Stimulated activated CD4-positive, alpha-beta T cell treated with anti-CD3 and anti-CD28 coated beads, Interleukin-15, amount 100 ng/mL, for 1 hour (primary cell): Measurements from ENCODE around the gene BLTP2.
A peak's percentile ranks its signal among the peaks of the same experiment; 100 is the strongest.
"Not testable (repeated sequence)": the region's sequence is repeated elsewhere in the genome, so short reads cannot be mapped to it uniquely, and the experiment has no call there.

Source experiments
- DNase-seq, 2 donors: peaks; one replicate each; pipeline ENCODE4 v3.0.0-alpha.2; 2020; ENCODE audit warnings: low read depth in 1 of 2, low spot score in 1 of 2

Gene BLTP2

DNA sequence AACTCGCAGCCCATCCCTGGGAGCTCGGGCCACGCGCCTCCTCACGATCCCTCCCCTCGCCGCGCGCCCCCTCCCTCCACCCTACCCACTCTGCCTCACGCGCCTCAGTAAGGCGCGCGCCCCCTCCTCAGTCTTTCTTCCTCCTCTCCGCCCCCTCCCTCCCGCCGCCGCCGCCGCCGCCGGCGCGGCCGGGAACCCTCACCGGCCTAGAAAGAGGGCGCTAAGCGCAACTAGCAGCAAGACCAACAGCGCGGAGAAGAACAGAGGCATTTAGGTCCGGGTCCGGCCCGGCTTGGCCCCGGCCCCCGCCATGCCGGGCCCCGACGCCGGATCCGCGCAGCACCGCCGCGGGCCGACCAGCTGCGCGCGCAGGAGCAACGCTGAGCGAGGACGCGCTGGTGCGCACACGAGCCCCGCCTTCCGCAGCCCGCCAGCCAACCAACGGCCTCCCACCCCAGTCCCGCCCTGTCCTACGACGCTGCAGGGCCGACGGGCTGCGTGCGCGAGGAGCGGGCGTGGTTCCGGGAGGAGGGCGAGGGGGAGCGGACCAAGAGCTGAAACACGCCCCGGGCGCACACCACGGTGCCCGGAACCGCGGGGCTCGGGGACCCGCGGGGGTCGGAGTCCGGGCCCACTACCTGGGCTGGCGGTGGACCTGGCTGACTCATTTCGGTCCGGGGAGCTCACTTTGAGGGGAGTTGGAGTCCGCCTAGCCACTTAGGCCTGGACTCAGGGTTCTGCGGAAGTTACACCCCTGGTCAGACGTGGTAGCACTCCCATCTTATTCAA is at the start of gene BLTP2:
TSS of gene BLTP2 (minus strand) at position 372 of the 789 bp plus-strand sequence. CDS start at position 270, 102 bp downstream.
- DNase-seq: peak; percentile 90 to 91

GRCh38 chr17:28693869-28694268 is 48.9 kb upstream of the BLTP2 start:
- no peak for DNase-seq

- no peak for DNase-seq
Observed at GRCh38 chr17:28689011-28689410, 44.1 kb upstream of the BLTP2 start.

DNA sequence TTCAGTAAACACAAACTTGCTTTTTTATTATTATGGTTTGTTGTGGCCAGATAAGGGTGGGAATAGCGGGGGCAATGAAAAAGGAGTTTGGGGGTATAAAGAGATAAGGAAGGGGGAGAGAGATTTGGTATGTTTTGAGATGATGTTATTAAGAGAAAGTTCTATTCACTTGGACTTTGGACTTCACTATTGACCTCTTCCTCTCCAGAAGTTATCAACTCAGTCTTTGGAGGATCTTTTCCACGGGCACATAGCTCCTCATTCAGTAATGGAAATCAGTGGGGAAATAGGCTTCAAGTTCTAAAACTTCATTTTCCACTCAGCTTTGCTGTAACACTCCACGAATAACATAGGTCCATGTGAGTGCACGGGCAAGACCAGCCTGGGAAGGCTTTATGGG is 43.5 kb upstream of the BLTP2 start:
- no peak for DNase-seq

DNA sequence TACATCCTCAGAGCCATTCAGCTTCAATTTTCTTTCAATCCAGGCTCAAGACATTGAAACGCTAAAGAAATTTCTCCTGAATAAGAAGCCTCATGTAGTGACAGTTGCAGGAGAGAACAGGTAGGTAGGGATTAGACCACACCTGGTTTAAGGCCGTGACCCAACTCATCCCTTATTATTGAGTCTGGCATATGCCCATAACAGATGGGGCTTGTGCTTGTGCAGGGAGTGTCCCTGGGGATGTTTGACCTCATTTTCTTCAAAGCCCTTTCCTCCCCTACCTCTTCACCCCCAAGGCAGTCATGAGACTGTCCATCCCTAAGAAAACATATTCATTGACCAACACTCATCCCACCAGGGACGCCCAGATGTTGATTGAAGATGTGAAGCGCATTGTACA is 41.3 kb upstream of the BLTP2 start:
- DNase-seq: no peak

- DNase-seq: no peak
Observed at GRCh38 chr17:28685366-28685765, 40.4 kb upstream of the BLTP2 start.

DNA sequence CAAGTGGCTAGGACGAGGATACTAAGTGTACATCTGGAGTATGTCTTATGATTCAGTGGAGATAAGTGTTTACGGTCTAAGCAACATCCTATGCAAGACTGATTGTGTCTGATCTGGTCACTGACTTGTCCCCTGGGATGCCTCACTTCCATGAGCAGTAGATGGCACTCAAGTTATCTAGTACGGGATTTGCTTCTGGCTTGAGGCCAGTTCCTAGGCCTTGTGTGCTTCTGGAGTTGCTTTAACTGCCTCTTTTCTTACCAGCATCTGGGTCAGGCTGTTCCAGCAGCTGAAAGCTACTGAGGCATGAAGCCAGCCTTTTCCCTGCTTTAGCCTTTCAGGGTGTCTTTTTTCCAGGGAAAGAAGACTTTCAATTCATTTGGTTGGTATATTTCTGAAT is 40.0 kb upstream of the BLTP2 start:
- DNase-seq: no peak

DNA sequence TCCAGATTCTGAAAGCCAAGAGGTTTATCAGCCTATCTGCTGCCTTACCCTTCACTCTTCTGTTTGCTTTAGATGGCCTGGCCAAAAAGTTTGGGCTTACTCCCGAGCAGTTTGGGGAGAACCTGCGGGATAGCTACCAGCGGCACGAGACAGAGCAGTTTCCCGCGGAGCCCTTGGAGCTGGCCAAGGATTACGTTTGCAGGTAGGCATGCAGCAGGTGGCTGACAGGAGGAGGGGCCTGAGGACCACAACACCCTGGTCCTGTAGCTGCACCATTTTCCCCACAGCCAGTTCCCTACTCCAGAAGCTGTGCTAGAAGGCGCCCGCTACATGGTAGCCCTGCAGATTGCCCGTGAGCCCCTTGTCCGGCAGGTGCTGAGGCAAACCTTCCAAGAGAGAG is 37.7 kb upstream of the BLTP2 start:
- no peak for DNase-seq

- no peak for DNase-seq
Observed at GRCh38 chr17:28675980-28676379, 31.0 kb upstream of the BLTP2 start.

- no peak for DNase-seq
Observed at GRCh38 chr17:28675490-28675889, 30.5 kb upstream of the BLTP2 start.

GRCh38 chr17:28669918-28670317 is 25.0 kb upstream of the BLTP2 start:
- DNase-seq: no peak

DNA sequence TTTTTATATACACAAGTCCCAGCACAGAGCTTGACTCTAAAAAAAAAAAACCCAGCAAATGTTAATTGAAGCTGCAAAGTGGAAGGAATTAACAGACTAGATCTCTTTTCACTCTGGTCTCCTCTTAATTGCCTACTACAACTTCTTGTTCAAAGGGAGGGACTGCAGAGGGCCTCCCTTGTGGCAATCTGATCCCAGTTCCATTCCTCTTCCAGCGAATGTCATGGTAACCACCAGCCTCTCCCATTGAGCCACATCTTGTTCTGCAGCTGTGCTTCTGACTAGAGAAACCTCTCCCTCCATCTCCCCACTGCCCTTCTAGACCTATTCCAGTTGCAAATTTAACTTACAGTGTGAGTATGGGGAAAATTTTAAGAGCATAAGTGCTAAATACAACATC is 22.9 kb upstream of the BLTP2 start:
- no peak for DNase-seq

GRCh38 chr17:28665994-28666393 is 21.0 kb upstream of the BLTP2 start:
- no peak for DNase-seq

- no peak for DNase-seq
Observed at GRCh38 chr17:28663723-28664122, 18.8 kb upstream of the BLTP2 start.

DNA sequence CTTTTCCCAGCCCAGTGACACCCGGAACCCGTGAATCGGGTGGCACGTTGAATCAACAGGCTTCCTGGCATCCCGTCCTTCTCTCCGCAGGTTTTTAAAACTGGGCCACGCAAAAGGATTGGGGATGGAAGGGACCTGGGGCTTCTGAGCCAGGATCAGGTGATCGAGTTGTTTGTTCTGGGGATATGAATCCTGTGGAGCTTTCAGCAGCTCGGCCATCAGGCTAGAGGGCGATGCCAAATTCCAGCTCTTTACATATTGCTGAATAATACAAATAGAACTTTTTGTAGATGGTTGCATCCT is 17.5 kb upstream of the BLTP2 start:
- no peak for DNase-seq

- DNase-seq: peak; percentile 85 to 91
Observed at GRCh38 chr17:28661635-28662526, 16.9 kb upstream of the BLTP2 start, which contains the start of the genes SDF2 and SUPT6H. TSS of gene SDF2 (minus strand) at chr17:28661906. CDS start at chr17:28661876, 30 bp downstream. TSS of gene SUPT6H (plus strand) at chr17:28662205. CDS start at chr17:28673402, 11,197 bp downstream.

DNA sequence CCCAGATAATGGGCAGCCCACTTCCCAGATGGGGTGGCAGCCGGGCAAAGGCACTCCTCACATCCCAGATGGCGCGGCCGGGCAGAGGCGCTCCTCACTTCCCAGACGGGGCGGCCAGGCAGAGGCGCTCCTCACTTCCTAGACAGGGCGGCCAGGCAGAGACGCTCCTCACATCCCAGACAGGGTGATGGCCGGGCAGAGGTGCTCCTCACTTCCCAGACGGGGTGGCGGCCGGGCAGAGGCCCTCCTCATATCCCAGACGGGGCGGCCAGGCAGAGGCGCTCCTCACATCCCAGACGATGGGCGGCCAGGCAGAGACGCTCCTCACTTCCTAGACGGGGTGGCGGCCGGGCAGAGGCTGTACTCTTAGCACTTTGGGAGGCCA is 14.5 kb upstream of the BLTP2 start:
- not testable (repeated sequence) for DNase-seq

DNA sequence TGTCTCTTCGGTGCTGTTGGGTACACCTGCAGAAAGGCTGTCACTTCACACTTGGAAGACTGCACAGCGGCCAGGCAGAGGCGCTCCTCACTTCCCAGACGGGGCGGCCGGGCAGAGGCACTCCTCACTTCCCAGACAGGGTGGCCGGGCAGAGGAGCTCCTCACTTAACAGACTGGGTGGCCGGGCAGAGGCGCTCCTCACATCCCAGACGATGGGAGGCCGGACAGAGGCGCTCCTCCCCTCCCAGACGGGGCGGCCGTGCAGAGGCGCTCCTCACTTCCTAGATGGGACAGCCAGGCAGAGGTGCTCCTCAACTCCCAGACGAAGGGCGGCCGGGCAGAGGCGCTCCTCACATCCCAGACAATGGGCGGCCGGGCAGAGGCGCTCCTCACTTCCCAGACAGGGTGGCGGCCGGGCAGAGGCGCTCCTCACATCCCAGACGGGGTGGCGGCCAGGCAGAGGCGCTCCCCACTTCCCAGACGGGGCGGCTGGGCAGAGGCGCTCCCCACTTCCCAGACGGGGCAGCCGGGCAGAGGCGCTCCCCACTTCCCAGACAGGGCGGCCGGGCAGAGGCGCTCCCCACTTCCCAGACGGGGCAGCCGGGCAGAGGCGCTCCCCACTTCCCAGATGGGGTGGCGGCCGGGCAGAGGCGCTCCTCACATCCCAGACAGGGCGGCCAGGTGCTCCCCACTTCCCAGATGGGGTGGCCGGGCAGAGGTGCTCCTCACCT is 14.0 kb upstream of the BLTP2 start:
- DNase-seq: not testable (repeated sequence)

GRCh38 chr17:28658342-28658741 is 13.4 kb upstream of the BLTP2 start:
- DNase-seq: not testable (repeated sequence)

DNA sequence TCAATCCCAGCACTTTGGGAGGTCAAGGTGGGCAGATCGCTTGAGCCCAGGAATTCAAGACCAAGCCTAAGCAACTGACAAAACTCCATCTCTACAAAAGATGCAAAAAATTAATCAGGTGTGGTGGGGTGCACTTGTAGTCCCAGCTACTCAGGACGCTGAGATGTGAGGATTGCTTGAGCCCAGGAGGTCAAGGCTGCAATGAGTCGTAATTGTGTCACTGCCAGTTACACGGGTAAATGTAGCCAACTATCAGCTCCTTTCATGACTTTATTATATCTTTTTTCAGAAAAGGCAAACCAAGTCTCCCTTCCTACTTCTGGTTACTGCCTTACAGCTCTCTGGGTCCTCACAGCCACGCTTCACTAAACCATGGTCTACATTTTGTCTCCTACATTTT is 12.8 kb upstream of the BLTP2 start:
- DNase-seq: no peak

DNA sequence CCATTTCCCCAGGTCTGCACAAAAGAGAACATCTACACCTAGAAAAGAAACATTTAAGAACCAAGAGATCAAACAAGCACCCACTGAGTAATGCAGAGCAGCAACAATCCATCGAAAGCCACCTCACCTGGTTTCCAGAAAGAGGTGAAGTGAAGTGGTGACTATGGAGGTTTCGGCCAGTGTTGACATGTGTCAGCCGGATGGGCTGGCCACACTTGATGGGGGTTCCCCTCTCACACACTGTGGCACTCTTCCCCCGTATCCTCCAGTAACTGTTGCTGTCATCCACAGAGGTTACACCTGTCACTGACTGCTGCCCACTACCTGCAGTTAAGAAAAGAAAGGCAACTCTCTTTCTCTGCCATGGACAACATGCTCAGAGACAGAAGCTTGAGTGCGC is 10.2 kb upstream of the BLTP2 start:
- no peak for DNase-seq

- no peak for DNase-seq
Observed at GRCh38 chr17:28648698-28649097, 3.7 kb upstream of the BLTP2 start.
